Measurements from ENCODE around the gene NUPR1. TPM values are rescaled to one million over a fixed set of nuclear protein-coding genes. Genes with fewer than 3 reads are reported as not detected.

The NUPR1 gene
- polyA plus RNA-seq, 1 donor from 2014 or later = not detected

- Histone ChIP-seq H3K4me3 (ENCODE audit: low read length) (no peak overlapping the region), H3K27ac (ENCODE audit: low read length) (no peak overlapping the region), H3K9ac (ENCODE audit: low read length) (no peak overlapping the region), H3K9me2 (ENCODE audit: insufficient read depth, low read length) (no peaks in the 10 kb centered on the region), H3K79me2 (replicated peaks; ENCODE audit: insufficient read depth, low read length) (no peaks in the 10 kb centered on the region), H3K27me3 (ENCODE audit: insufficient read depth, low read depth, low read length) (no peaks in the 10 kb centered on the region), H3F3A (ENCODE audit: insufficient read depth, low read length, poor library complexity, severe bottlenecking) (no peaks in the 10 kb centered on the region), H3K36me3 (ENCODE audit: insufficient read depth, low read length) (no peaks in the 10 kb centered on the region), H3K9me3 (ENCODE audit: low read length) (no peaks in the 10 kb centered on the region), H4K20me1 (ENCODE audit: insufficient read depth) (no peaks in the 10 kb centered on the region), H2AFZ (ENCODE audit: low read depth, low read length) (no peak overlapping the region), H3K4me2 (ENCODE audit: low read length) (no peak overlapping the region)
- TF ChIP-seq TAF1 (IDR thresholded peaks at IDR 0.05; ENCODE audit: low read depth) (no peak), MXI1 (conservative IDR thresholded peaks at IDR 0.05; ENCODE audit: poor library complexity, severe bottlenecking) (no peak), REST (IDR thresholded peaks at IDR 0.05; ENCODE audit: borderline replicate concordance) (no peak), RAD21 (conservative IDR thresholded peaks at IDR 0.05) (no peak), EZH2 (IDR thresholded peaks at IDR 0.05; ENCODE audit: borderline replicate concordance, insufficient read depth, low read length, poor library complexity, severe bottlenecking) (no peak), CTCF (IDR thresholded peaks at IDR 0.05; ENCODE audit: poor library complexity, severe bottlenecking) (no peak), POLR2AphosphoS5 (IDR thresholded peaks at IDR 0.05) (no peak), EP300 (conservative IDR thresholded peaks at IDR 0.05; ENCODE audit: poor library complexity, severe bottlenecking) (no peak)
Measured at GRCh38 chr16:28522792-28523191, 16.0 kb downstream of the NUPR1 start.

GRCh38 chr16:28521436-28521835 lies 17.3 kb downstream of the NUPR1 start:
- Histone ChIP-seq H2AFZ (ENCODE audit: low read depth, low read length) (no peak overlapping the region), H4K20me1 (ENCODE audit: insufficient read depth) (no peaks in the 10 kb centered on the region), H3K9me2 (ENCODE audit: insufficient read depth, low read length) (no peaks in the 10 kb centered on the region), H3K79me2 (replicated peaks; ENCODE audit: insufficient read depth, low read length) (no peaks in the 10 kb centered on the region), H3K27ac (ENCODE audit: low read length) (no peak overlapping the region), H3K9ac (ENCODE audit: low read length) (no peak overlapping the region), H3K4me2 (ENCODE audit: low read length) (no peak overlapping the region), H3K4me3 (ENCODE audit: low read length) (no peak overlapping the region), H3K27me3 (ENCODE audit: insufficient read depth, low read depth, low read length) (no peaks in the 10 kb centered on the region), H3F3A (ENCODE audit: insufficient read depth, low read length, poor library complexity, severe bottlenecking) (no peaks in the 10 kb centered on the region), H3K36me3 (ENCODE audit: insufficient read depth, low read length) (no peaks in the 10 kb centered on the region), H3K9me3 (ENCODE audit: low read length) (no peaks in the 10 kb centered on the region)
- no peak for TF ChIP-seq EP300 (conservative IDR thresholded peaks at IDR 0.05; ENCODE audit: poor library complexity, severe bottlenecking)
- TF ChIP-seq SMC3 (conservative IDR thresholded peaks at IDR 0.05; ENCODE audit: poor library complexity) = no peak
- TF ChIP-seq MXI1 (conservative IDR thresholded peaks at IDR 0.05; ENCODE audit: poor library complexity, severe bottlenecking) = no peak
- no peak for TF ChIP-seq TAF1 (IDR thresholded peaks at IDR 0.05; ENCODE audit: low read depth)
- TF ChIP-seq POLR2AphosphoS5 (IDR thresholded peaks at IDR 0.05) = no peak
- no peak for TF ChIP-seq CTCF (IDR thresholded peaks at IDR 0.05; ENCODE audit: poor library complexity, severe bottlenecking)
- TF ChIP-seq REST (IDR thresholded peaks at IDR 0.05; ENCODE audit: borderline replicate concordance) = no peak
- no peak for TF ChIP-seq RAD21 (conservative IDR thresholded peaks at IDR 0.05)
- TF ChIP-seq EZH2 (IDR thresholded peaks at IDR 0.05; ENCODE audit: borderline replicate concordance, insufficient read depth, low read length, poor library complexity, severe bottlenecking) = no peak
